HEK293T (cell line): ENCODE results near the gene EPG5.
"Not testable (repeated sequence)": the region's sequence is repeated elsewhere in the genome, so short reads cannot be mapped to it uniquely, and the experiment has no call there.

Experiments used
- CTCF ChIA-PET: fragments of 350-600 bp; formaldehyde crosslinking; extraction: SDS; loops from one replicate; lab custom pipeline; 2021; ENCODE audit warnings: antibody characterized with exemption, inconsistent platforms; lab: Yijun Ruan, JAX
- POLR2A ChIA-PET: fragments of 350-600 bp; formaldehyde crosslinking; extraction: SDS; loops from one replicate; lab custom pipeline; 2020; ENCODE audit warnings: antibody characterized with exemption, inconsistent platforms; lab: Yijun Ruan, JAX
- DNase-seq: peaks from one replicate; pipeline ENCODE4 v3.0.0; 2012; ENCODE audit warnings: mixed read lengths; ENCODE audit errors: extremely low spot score
- ARNT ChIP-seq: fragments of 450-650 bp; IDR thresholded peaks from 2 replicates; pipeline ENCODE4 v1.6.1; 2017; ENCODE audit warnings: mild to moderate bottlenecking
- BHLHE40 ChIP-seq: fragments of 450-650 bp; IDR thresholded peaks from 2 replicates; pipeline ENCODE4 v1.6.1; 2016; ENCODE audit warnings: mild to moderate bottlenecking, moderate library complexity, borderline replicate concordance
- CTBP1 ChIP-seq: fragments of 450-650 bp; IDR thresholded peaks from 2 replicates; pipeline ENCODE4 v1.6.1; 2016; ENCODE audit warnings: borderline replicate concordance
- ELF4 ChIP-seq: fragments of 450-650 bp; IDR thresholded peaks from 2 replicates; pipeline ENCODE4 v1.6.1; 2017; ENCODE audit warnings: antibody characterized with exemption
- FOXA1 ChIP-seq: fragments of 450-650 bp; IDR thresholded peaks from 2 replicates; pipeline ENCODE4 v1.6.1; 2016; ENCODE audit warnings: mild to moderate bottlenecking
- FOXK2 ChIP-seq: fragments of 450-650 bp; IDR thresholded peaks from 2 replicates; pipeline ENCODE4 v1.6.1; 2016; ENCODE audit warnings: mild to moderate bottlenecking
- FOXM1 ChIP-seq: fragments of 450-650 bp; IDR thresholded peaks from 2 replicates; pipeline ENCODE4 v1.6.1; 2017; ENCODE audit warnings: mild to moderate bottlenecking, borderline replicate concordance
- HDGF ChIP-seq: fragments of 450-650 bp; IDR thresholded peaks from 2 replicates; pipeline ENCODE4 v1.6.1; 2017; ENCODE audit warnings: antibody characterized with exemption, borderline replicate concordance
- L3MBTL2 ChIP-seq: fragments of 450-650 bp; conservative IDR thresholded peaks from 2 replicates; pipeline ENCODE4 v1.6.1; 2016; ENCODE audit warnings: mild to moderate bottlenecking
- LEF1 ChIP-seq: fragments of 450-650 bp; IDR thresholded peaks from 2 replicates; pipeline ENCODE4 v1.6.1; 2017; ENCODE audit warnings: mild to moderate bottlenecking, borderline replicate concordance
- NFRKB ChIP-seq: fragments of 450-650 bp; IDR thresholded peaks from 2 replicates; pipeline ENCODE4 v1.6.1; 2016; ENCODE audit warnings: mild to moderate bottlenecking, moderate library complexity
- PKNOX1 ChIP-seq: fragments of 450-650 bp; IDR thresholded peaks from 2 replicates; pipeline ENCODE4 v1.6.1; 2016
- SP1 ChIP-seq: fragments of 450-650 bp; IDR thresholded peaks from 2 replicates; pipeline ENCODE4 v1.6.1; 2017
- SUZ12 ChIP-seq: fragments of 450-650 bp; IDR thresholded peaks from 2 replicates; pipeline ENCODE4 v1.6.1; 2016; ENCODE audit warnings: mild to moderate bottlenecking
- TARDBP ChIP-seq: fragments of 450-650 bp; IDR thresholded peaks from 2 replicates; pipeline ENCODE4 v1.6.1; 2016
- ZNF384 ChIP-seq: fragments of 450-650 bp; IDR thresholded peaks from 2 replicates; pipeline ENCODE4 v1.6.1; 2016

The EPG5 gene

GRCh38 chr18:45998244-45998643, 31.1 kb upstream of the EPG5 start:
- ChIA-PET CTCF (no interaction called here), POLR2A (no interaction called here)
- DNase-seq = no peak
- TF ChIP-seq SP1 = no peak
- TF ChIP-seq PKNOX1 = no peak
- no peak for TF ChIP-seq NFRKB
- no peak for TF ChIP-seq FOXA1
- TF ChIP-seq ARNT = no peak
- TF ChIP-seq LEF1 = no peak
- no peak for TF ChIP-seq HDGF
- TF ChIP-seq ZNF384 = no peak
- TF ChIP-seq BHLHE40 = no peak
- no peak for TF ChIP-seq SUZ12
- TF ChIP-seq ELF4 = no peak
- no peak for TF ChIP-seq L3MBTL2
- TF ChIP-seq FOXM1 = no peak
- TF ChIP-seq CTBP1 = no peak
- TF ChIP-seq TARDBP = no peak

GRCh38 chr18:45997700-45998151, 30.6 kb upstream of the EPG5 start:
- POLR2A ChIA-PET = no interaction called here
- no peak for DNase-seq
- CTCF ChIA-PET = interaction anchor here (0.9 kb wide), 1 partner anchor 76 kb away, joined by 3 read pairs; no protein-coding TSS in a partner anchor
- no peak for TF ChIP-seq SUZ12
- no peak for TF ChIP-seq FOXM1

GRCh38 chr18:45995461-45995860, 28.3 kb upstream of the EPG5 start:
- TF ChIP-seq NFRKB (no peak), SUZ12 (no peak), L3MBTL2 (no peak), SP1 (no peak), TARDBP (no peak), ARNT (no peak), FOXK2 (no peak), LEF1 (no peak), FOXM1 (no peak), PKNOX1 (no peak), ELF4 (no peak), HDGF (no peak), CTBP1 (no peak), BHLHE40 (no peak), FOXA1 (no peak)
- ChIA-PET CTCF (no interaction called here), POLR2A (no interaction called here)
- DNase-seq = no peak

GRCh38 chr18:45993438-45993837, 26.3 kb upstream of the EPG5 start:
- POLR2A ChIA-PET = no interaction called here
- no peak for DNase-seq
- no peak for TF ChIP-seq BHLHE40
- CTCF ChIA-PET = no interaction called here

- DNase-seq, CTCF ChIA-PET: not testable (repeated sequence)
- POLR2A ChIA-PET = interaction anchor here (0.6 kb wide), 1 partner anchor 11 kb away, joined by 3 read pairs; no protein-coding TSS in a partner anchor
Observed at GRCh38 chr18:45992527-45992926, 25.4 kb upstream of the EPG5 start.

- no peak for DNase-seq
- TF ChIP-seq SUZ12 (no peak), FOXA1 (no peak), LEF1 (no peak), FOXM1 (no peak), TARDBP (no peak), BHLHE40 (no peak)
- ChIA-PET CTCF (no interaction called here), POLR2A (no interaction called here)
Observed at GRCh38 chr18:45991788-45992187, 24.7 kb upstream of the EPG5 start.

- CTCF ChIA-PET = no interaction called here
- TF ChIP-seq PKNOX1 (no peak), SP1 (no peak), L3MBTL2 (no peak), FOXM1 (no peak), CTBP1 (no peak), NFRKB (no peak), TARDBP (no peak), ZNF384 (no peak), LEF1 (no peak), FOXA1 (no peak), HDGF (no peak), ARNT (no peak)
Observed at GRCh38 chr18:45984546-45985235, 17.6 kb upstream of the EPG5 start.

More at GRCh38 chr18:45984546-45985235, 17.6 kb upstream of the EPG5 start:
- POLR2A ChIA-PET = no interaction called here
- DNase-seq = no peak
